Heart left ventricle (tissue), 16 donors: ENCODE results near the gene OR14J1. TPM values are rescaled to one million over a fixed set of nuclear protein-coding genes. Genes with fewer than 3 reads are reported as not detected.
"Not testable (repeated sequence)": the region's sequence is repeated elsewhere in the genome, so short reads cannot be mapped to it uniquely, and the experiment has no call there.

Experiments
- ATAC-seq, 4 donors: fragments of 200-7000 bp; cut with Tn5 transposase; one replicate each; pipeline ENCODE4 v1.9.1; 2020 to 2022; ENCODE audit warnings: moderate library complexity in 4 of 4, mild to moderate bottlenecking in 3 of 4, moderate number of reproducible peaks in 1 of 4
- DNase-seq, 5 donors: peaks; one replicate each; pipeline ENCODE4 v3.0.0-alpha.2; 2020
- H3K27ac ChIP-seq, 12 donors: fragments of 200-600 bp; sonication (generic) in 4 of 12; one replicate each; pipeline versions ENCODE4 v1.5.0 to v1.8.0; 2016 to 2022; ENCODE audit warnings: mild to moderate bottlenecking in 2 of 12
- H3K27me3 ChIP-seq, 9 donors: fragments of 200-600 bp; sonication (generic) in 2 of 9; one replicate each; pipeline versions ENCODE4 v1.5.1 to v1.8.0; 2016 to 2022; ENCODE audit warnings: mild to moderate bottlenecking in 3 of 9
- H3K36me3 ChIP-seq, 9 donors: fragments of 200-600 bp; sonication (generic) in 2 of 9; one replicate each; pipeline versions ENCODE4 v1.5.0 to v1.8.0; 2018 to 2022; ENCODE audit warnings: mild to moderate bottlenecking in 2 of 9
- H3K4me1 ChIP-seq, 12 donors: fragments of 200-600 bp; sonication (generic) in 4 of 12; one replicate each; pipeline versions ENCODE4 v1.5.0 to v1.8.0; 2016 to 2022; ENCODE audit warnings: mild to moderate bottlenecking in 3 of 12
- H3K4me3 ChIP-seq, 12 donors: fragments of 200-600 bp; sonication (generic) in 4 of 12; one replicate each; pipeline versions ENCODE4 v1.5.0 to v1.8.0; 2017 to 2022; ENCODE audit warnings: mild to moderate bottlenecking in 9 of 12, moderate library complexity in 4 of 12
- H3K9me3 ChIP-seq, 12 donors: fragments of 200-600 bp; sonication (generic) in 4 of 12; one replicate each; pipeline versions ENCODE4 v1.5.0 to v1.8.0; 2016 to 2022; ENCODE audit warnings: mild to moderate bottlenecking in 1 of 12
- POLR2A ChIP-seq, 2 donors: fragments of 450-650 bp; IDR thresholded peaks; one replicate each; pipeline ENCODE4 v1.6.1; 2017; ENCODE audit warnings: antibody characterized with exemption in 2 of 2, mild to moderate bottlenecking in 2 of 2, moderate library complexity in 2 of 2
- WGBS, 4 donors: extraction: QIAGEN DNeasy Blood & Tissue Kit in 2 of 4; methylation state at CpG; one replicate each; pipeline versions ENCODE4 v1.1.5 to v1.1.7; 2013 to 2018; 5-methylcytosine and 5-hydroxymethylcytosine counted together
- intact Hi-C, 10 donors: fragments of 100-400 bp; cut with DNase I; formaldehyde crosslinking; loops; one replicate each; pipeline versions ENCODE4 v1.11.1 to v1.14.2; 2022
- polyA plus RNA-seq, 2 donors: library from polyadenylated mRNA; stranded (reverse); fragments of 200-250 nt; gene quantifications; one replicate each; pipeline ENCODE4 v1.2.3, GENCODE V29; 2013
- total RNA-seq, 9 donors: library from RNA; depleted of rRNA in 2 of 9; stranded (reverse); fragments of >200 nt in 2 of 9; fragmentation: NEBNext Ultra II Directional in 3 of 9; extraction: Animal tissue kit (Norgen Biotek cat#: 25700) in 3 of 9; gene quantifications; one replicate each; pipeline versions ENCODE4 v1.1.0 to v1.2.4, GENCODE V29; 2016 to 2023
- TF ChIP-seq, protein P1 (sequence below), 12 donors: fragments of 200-600 bp; sonication (generic) in 4 of 12; IDR thresholded peaks; one replicate each; pipeline versions ENCODE4 v1.5.0 to v1.8.0; 2018 to 2022; ENCODE audit warnings: antibody characterized with exemption in 12 of 12, mild to moderate bottlenecking in 5 of 12
- donor health status: ischemic (EF 13 %, LVEDD 7.1; RV severe dilation, severe dysfunction).
- donor health status: healthy with polysubstance abuse.
- donor health status: DM: no; HTN: yes; CAD: no.
- donor health status: DM: no; HTN: no; CAD: no.
- donor health status: ischemic (EF 25% LVEDD 6.9; RV normal size, moderate dysfunction).
- donor health status: ischemic (EF 25% LVEDD 5.7; RV mildly dilated, moderate dysfunction).
- donor health status: healthy.
- donor health status: DM: yes; HTN: yes; CAD: no.
- donor health status: ischemic (EF 35%, LVEDD 5.7; RV mildly dilated, moderate dysfunction).
- donor health status: nonischemic (EF 11% LVEDD 7.7; RV severe dilation, severe dysfunction).
- donor health status: DM: yes; HTN: yes; CAD: no.
- donor health status: PGD.
- donor health status: ischemic (EF 29% LVEDD 5.4; RV normal size, mild dysfunction).
- donor health status: nonischemic (EF 23%, LVEDD 6.1; RV moderate dilation, normal function).

Gene OR14J1
- total and polyA plus RNA-seq, 11 donors, result not detected

- no peak overlapping the region for H3K27ac ChIP-seq
- H3K27me3 ChIP-seq, result no peaks in the 10 kb centered on the region
- DNase-seq (no peak), ATAC-seq (no peak)
- H3K4me1 ChIP-seq, result no peaks in the 10 kb centered on the region
- H3K4me3 ChIP-seq, result no peak overlapping the region
- no peaks in the 10 kb centered on the region for H3K36me3 ChIP-seq
- intact Hi-C loops, result no loop called here
- 54 to 68% (median 63%) methylated on average over 3 of the region's 3 CpGs for WGBS, 4 donors
- peaks cover 0 to 12% (median 0%) of the 10 kb centered on the region in 12 donors for H3K9me3 ChIP-seq
- TF ChIP-seq POLR2A (IDR thresholded peaks at IDR 0.05), result no peak
- TF ChIP-seq, protein P1, sequence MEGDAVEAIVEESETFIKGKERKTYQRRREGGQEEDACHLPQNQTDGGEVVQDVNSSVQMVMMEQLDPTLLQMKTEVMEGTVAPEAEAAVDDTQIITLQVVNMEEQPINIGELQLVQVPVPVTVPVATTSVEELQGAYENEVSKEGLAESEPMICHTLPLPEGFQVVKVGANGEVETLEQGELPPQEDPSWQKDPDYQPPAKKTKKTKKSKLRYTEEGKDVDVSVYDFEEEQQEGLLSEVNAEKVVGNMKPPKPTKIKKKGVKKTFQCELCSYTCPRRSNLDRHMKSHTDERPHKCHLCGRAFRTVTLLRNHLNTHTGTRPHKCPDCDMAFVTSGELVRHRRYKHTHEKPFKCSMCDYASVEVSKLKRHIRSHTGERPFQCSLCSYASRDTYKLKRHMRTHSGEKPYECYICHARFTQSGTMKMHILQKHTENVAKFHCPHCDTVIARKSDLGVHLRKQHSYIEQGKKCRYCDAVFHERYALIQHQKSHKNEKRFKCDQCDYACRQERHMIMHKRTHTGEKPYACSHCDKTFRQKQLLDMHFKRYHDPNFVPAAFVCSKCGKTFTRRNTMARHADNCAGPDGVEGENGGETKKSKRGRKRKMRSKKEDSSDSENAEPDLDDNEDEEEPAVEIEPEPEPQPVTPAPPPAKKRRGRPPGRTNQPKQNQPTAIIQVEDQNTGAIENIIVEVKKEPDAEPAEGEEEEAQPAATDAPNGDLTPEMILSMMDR (IDR thresholded peaks at IDR 0.05), result no peak
These were observed 43.9 kb downstream of the OR14J1 start for GRCh38 chr6:29345380-29345779.

DNA sequence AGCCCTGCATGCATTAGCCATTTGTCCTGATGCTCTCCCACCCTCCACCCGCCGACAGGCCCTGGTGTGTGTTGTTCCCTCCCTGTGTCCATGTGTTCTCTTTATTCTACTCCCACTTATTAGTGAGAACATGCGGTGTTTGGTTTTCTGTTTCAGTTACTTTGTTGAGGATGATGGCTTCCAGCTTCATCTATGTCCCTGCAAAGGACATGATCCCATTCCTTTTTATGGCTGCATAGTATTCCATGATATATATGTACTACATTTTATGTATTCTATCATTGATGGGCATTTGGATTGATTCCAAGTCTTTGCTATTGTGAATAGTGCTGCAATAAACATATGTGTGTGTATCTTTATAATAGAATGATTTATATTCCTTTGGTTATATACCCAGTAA lies 47.8 kb downstream of the OR14J1 start:
- DNase-seq, ATAC-seq: not testable (repeated sequence)
- WGBS, 4 donors, result 87 to 91% (median 89%) methylated on average over 3 of the region's 3 CpGs

GRCh38 chr6:29354980-29355379 lies 53.5 kb downstream of the OR14J1 start:
- no peak for DNase-seq
- intact Hi-C loops, result no loop called here
- H3K27me3 ChIP-seq, result peaks cover 0 to 14% (median 0%) of the 10 kb centered on the region in 9 donors
- ATAC-seq, result no peak
- H3K9me3 ChIP-seq, result peaks cover 0 to 21% (median 0%) of the 10 kb centered on the region in 12 donors
- no peaks in the 10 kb centered on the region for H3K4me1 ChIP-seq
- no peak overlapping the region for H3K4me3 ChIP-seq
- no peak overlapping the region for H3K27ac ChIP-seq
- TF ChIP-seq POLR2A (IDR thresholded peaks at IDR 0.05), result no peak
- TF ChIP-seq, protein P1 (IDR thresholded peaks at IDR 0.05), result no peak
- H3K36me3 ChIP-seq, result no peaks in the 10 kb centered on the region

More for the DNA sequence above, 47.8 kb downstream of the OR14J1 start:
- H3K27me3 ChIP-seq, H3K36me3 ChIP-seq, H3K4me1 ChIP-seq, H3K27ac ChIP-seq, H3K4me3 ChIP-seq, intact Hi-C loops: not testable (repeated sequence)
- H3K9me3 ChIP-seq, result peaks cover 0 to 29% (median 0%) of the 10 kb centered on the region in 12 donors

DNA sequence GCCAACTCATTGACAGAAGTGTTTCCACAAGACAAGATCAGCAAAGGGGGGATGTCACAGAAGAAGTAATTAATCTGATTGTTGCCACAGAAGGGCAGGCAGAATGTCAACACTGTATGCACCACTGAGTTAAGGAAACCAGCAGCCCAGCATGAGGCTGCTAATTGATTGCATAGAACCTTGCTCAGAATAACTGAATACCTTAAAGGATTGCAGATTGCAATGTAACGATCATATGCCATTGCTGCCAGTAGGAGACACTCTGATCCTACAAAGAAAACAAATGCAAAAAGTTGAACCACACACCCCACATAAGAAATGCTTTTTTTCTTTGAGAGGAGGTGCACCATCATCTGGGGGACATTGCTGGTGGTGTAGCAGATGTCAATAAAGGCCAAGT lies 54.1 kb downstream of the OR14J1 start:
- intact Hi-C loops, result no loop called here
- DNase-seq, result no peak
- H3K9me3 ChIP-seq, result peaks cover 0 to 15% (median 0%) of the 10 kb centered on the region in 12 donors
- TF ChIP-seq POLR2A (IDR thresholded peaks at IDR 0.05), result no peak
- TF ChIP-seq, protein P1 (IDR thresholded peaks at IDR 0.05), result no peak
- ATAC-seq, result no peak
- peaks cover 0 to 20% (median 0%) of the 10 kb centered on the region in 9 donors for H3K27me3 ChIP-seq
- 28 to 59% (median 36%) methylated on average over 1 of the region's 1 CpG for WGBS, 4 donors
- no peaks in the 10 kb centered on the region for H3K4me1 ChIP-seq
- no peak overlapping the region for H3K27ac ChIP-seq
- no peak overlapping the region for H3K4me3 ChIP-seq
- H3K36me3 ChIP-seq, result no peaks in the 10 kb centered on the region

Other genes with a start within 250 kb of the OR14J1 start
- not detected for gene OR2B3, start 214.4 kb upstream of the OR14J1 start, total RNA-seq
- gene OR2B3, start 214.4 kb upstream of the OR14J1 start, polyA plus RNA-seq, result not detected
- not detected for gene OR2J1, start 202.2 kb upstream of the OR14J1 start, total RNA-seq
- gene OR2J1, start 202.2 kb upstream of the OR14J1 start, polyA plus RNA-seq, result not detected
- not detected for gene OR2J3, start 193.6 kb upstream of the OR14J1 start, total RNA-seq
- gene OR2J3, start 193.6 kb upstream of the OR14J1 start, polyA plus RNA-seq, result not detected
- not detected for gene OR2J2, start 130.8 kb upstream of the OR14J1 start, total RNA-seq
- gene OR2J2, start 130.8 kb upstream of the OR14J1 start, polyA plus RNA-seq, result not detected
- not detected for gene OR5V1, start 67.2 kb downstream of the OR14J1 start, total RNA-seq
- gene OR5V1, start 67.2 kb downstream of the OR14J1 start, polyA plus RNA-seq, result not detected
- gene OR12D3, start 73.6 kb downstream of the OR14J1 start, total RNA-seq, result not detected
- not detected for gene OR12D3, start 73.6 kb downstream of the OR14J1 start, polyA plus RNA-seq
- gene OR12D2, start 93.9 kb downstream of the OR14J1 start, total RNA-seq, result not detected
- gene OR12D2, start 93.9 kb downstream of the OR14J1 start, polyA plus RNA-seq, result not detected
- not detected for gene OR12D1, start 113.2 kb downstream of the OR14J1 start, total RNA-seq
- gene OR12D1, start 113.2 kb downstream of the OR14J1 start, polyA plus RNA-seq, result not detected
- gene OR10C1, start 137.6 kb downstream of the OR14J1 start, total RNA-seq, result not detected
- not detected for gene OR10C1, start 137.6 kb downstream of the OR14J1 start, polyA plus RNA-seq
- not detected for gene OR11A1, start 155.4 kb downstream of the OR14J1 start, total RNA-seq
- not detected for gene OR11A1, start 155.4 kb downstream of the OR14J1 start, polyA plus RNA-seq
- not detected for gene OR2H1, start 155.5 kb downstream of the OR14J1 start, total RNA-seq
- not detected for gene OR2H1, start 155.5 kb downstream of the OR14J1 start, polyA plus RNA-seq
- not detected for gene MAS1L, start 186.3 kb downstream of the OR14J1 start, total RNA-seq
- gene MAS1L, start 186.3 kb downstream of the OR14J1 start, polyA plus RNA-seq, result not detected